HEK293T (cell line): ENCODE results near the gene HELZ.

Source experiments
- CTCF ChIA-PET: fragments of 350-600 bp; formaldehyde crosslinking; extraction: SDS; loops from one replicate; lab custom pipeline; 2021; ENCODE audit warnings: antibody characterized with exemption, inconsistent platforms; lab: Yijun Ruan, JAX
- POLR2A ChIA-PET: fragments of 350-600 bp; formaldehyde crosslinking; extraction: SDS; loops from one replicate; lab custom pipeline; 2020; ENCODE audit warnings: antibody characterized with exemption, inconsistent platforms; lab: Yijun Ruan, JAX
- DNase-seq: peaks from one replicate; pipeline ENCODE4 v3.0.0; 2012; ENCODE audit warnings: mixed read lengths; ENCODE audit errors: extremely low spot score
- ARNT ChIP-seq: fragments of 450-650 bp; IDR thresholded peaks from 2 replicates; pipeline ENCODE4 v1.6.1; 2017; ENCODE audit warnings: mild to moderate bottlenecking
- BHLHE40 ChIP-seq: fragments of 450-650 bp; IDR thresholded peaks from 2 replicates; pipeline ENCODE4 v1.6.1; 2016; ENCODE audit warnings: mild to moderate bottlenecking, moderate library complexity, borderline replicate concordance
- CTBP1 ChIP-seq: fragments of 450-650 bp; IDR thresholded peaks from 2 replicates; pipeline ENCODE4 v1.6.1; 2016; ENCODE audit warnings: borderline replicate concordance
- ELF4 ChIP-seq: fragments of 450-650 bp; IDR thresholded peaks from 2 replicates; pipeline ENCODE4 v1.6.1; 2017; ENCODE audit warnings: antibody characterized with exemption
- FOXA1 ChIP-seq: fragments of 450-650 bp; IDR thresholded peaks from 2 replicates; pipeline ENCODE4 v1.6.1; 2016; ENCODE audit warnings: mild to moderate bottlenecking
- FOXK2 ChIP-seq: fragments of 450-650 bp; IDR thresholded peaks from 2 replicates; pipeline ENCODE4 v1.6.1; 2016; ENCODE audit warnings: mild to moderate bottlenecking
- FOXM1 ChIP-seq: fragments of 450-650 bp; IDR thresholded peaks from 2 replicates; pipeline ENCODE4 v1.6.1; 2017; ENCODE audit warnings: mild to moderate bottlenecking, borderline replicate concordance
- HDGF ChIP-seq: fragments of 450-650 bp; IDR thresholded peaks from 2 replicates; pipeline ENCODE4 v1.6.1; 2017; ENCODE audit warnings: antibody characterized with exemption, borderline replicate concordance
- L3MBTL2 ChIP-seq: fragments of 450-650 bp; conservative IDR thresholded peaks from 2 replicates; pipeline ENCODE4 v1.6.1; 2016; ENCODE audit warnings: mild to moderate bottlenecking
- LEF1 ChIP-seq: fragments of 450-650 bp; IDR thresholded peaks from 2 replicates; pipeline ENCODE4 v1.6.1; 2017; ENCODE audit warnings: mild to moderate bottlenecking, borderline replicate concordance
- NFRKB ChIP-seq: fragments of 450-650 bp; IDR thresholded peaks from 2 replicates; pipeline ENCODE4 v1.6.1; 2016; ENCODE audit warnings: mild to moderate bottlenecking, moderate library complexity
- PKNOX1 ChIP-seq: fragments of 450-650 bp; IDR thresholded peaks from 2 replicates; pipeline ENCODE4 v1.6.1; 2016
- SP1 ChIP-seq: fragments of 450-650 bp; IDR thresholded peaks from 2 replicates; pipeline ENCODE4 v1.6.1; 2017
- SUZ12 ChIP-seq: fragments of 450-650 bp; IDR thresholded peaks from 2 replicates; pipeline ENCODE4 v1.6.1; 2016; ENCODE audit warnings: mild to moderate bottlenecking
- TARDBP ChIP-seq: fragments of 450-650 bp; IDR thresholded peaks from 2 replicates; pipeline ENCODE4 v1.6.1; 2016
- ZNF384 ChIP-seq: fragments of 450-650 bp; IDR thresholded peaks from 2 replicates; pipeline ENCODE4 v1.6.1; 2016

HELZ gene

DNA sequence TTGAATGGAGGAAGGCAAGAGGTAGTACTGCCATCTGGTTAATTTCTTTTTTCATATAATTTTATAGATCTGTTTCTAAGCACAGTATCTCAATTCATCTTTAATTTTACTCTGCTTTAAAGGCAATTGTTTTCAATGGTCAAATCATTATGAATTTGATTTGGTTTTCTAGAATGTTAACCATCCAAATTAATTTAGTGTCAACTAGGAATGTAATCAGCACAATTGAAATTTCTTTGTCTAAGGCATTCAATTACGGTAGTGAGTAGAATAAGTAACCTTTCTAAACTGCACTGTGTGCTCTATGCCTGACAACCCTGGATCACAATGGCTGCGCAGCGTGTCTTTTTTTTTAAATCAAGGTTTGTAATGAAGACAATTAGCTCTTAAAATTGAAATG is 156.4 kb downstream of the HELZ start:
- no peak for DNase-seq
- TF ChIP-seq CTBP1 (no peak), L3MBTL2 (no peak), ARNT (no peak), NFRKB (no peak), FOXK2 (no peak), SP1 (no peak), SUZ12 (no peak), FOXA1 (no peak), ELF4 (no peak)
- CTCF ChIA-PET, result no interaction called here
- POLR2A ChIA-PET, result no interaction called here

- DNase-seq, result no peak
- CTCF ChIA-PET, result interaction anchor here (0.6 kb wide), 1 partner anchor 357 kb away, joined by 5 read pairs; no protein-coding TSS in a partner anchor
- TF ChIP-seq PKNOX1 (no peak), ELF4 (no peak), FOXK2 (no peak), TARDBP (no peak), L3MBTL2 (no peak), SUZ12 (no peak), SP1 (no peak), CTBP1 (no peak), HDGF (no peak), ZNF384 (no peak), BHLHE40 (no peak), NFRKB (no peak), FOXA1 (no peak), LEF1 (no peak), FOXM1 (no peak), ARNT (no peak)
- POLR2A ChIA-PET, result no interaction called here
These were observed 159.6 kb downstream of the HELZ start for GRCh38 chr17:67085406-67085805.

DNA sequence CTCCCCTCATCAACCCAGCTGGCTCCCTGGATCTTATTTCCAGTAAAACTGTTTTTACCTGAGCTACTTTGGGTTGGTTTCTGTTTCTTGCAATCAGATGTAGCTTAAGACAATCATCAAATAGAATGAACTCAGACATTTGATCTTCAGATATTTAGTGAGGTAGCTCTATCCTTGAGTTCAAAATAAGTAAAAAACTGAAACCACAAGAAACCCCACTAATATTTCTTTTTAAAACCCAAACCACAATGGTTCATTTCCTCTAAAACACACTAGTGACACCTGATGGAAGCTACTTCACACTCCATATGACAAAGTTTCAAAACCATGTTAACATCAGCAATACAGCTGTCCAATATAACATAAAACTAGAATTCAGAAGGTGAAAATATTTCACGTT is 162.9 kb downstream of the HELZ start:
- TF ChIP-seq ZNF384 (no peak), L3MBTL2 (no peak), HDGF (no peak), FOXK2 (no peak), BHLHE40 (no peak)
- CTCF ChIA-PET, result no interaction called here
- DNase-seq, result no peak
- POLR2A ChIA-PET, result no interaction called here

DNA sequence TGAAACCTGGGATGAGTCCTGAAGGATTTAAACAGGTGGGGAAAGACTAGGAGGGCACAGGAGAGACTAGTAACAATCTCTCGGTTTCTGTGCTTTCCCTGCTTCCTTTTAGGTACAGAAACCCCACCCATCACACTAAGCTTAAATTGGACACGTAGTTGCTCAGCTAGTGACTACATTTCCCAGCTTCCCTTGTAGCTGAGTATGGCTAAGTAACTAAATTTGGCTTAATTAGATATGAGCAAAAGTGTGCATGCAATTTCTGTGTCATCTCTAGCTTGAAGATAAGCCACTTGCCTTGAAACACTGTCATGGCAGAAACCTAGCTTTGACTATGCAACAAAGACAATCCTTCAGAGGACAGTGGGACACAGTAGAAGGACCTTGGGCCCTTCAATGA is 164.2 kb downstream of the HELZ start:
- CTCF ChIA-PET, result no interaction called here
- POLR2A ChIA-PET, result no interaction called here
- DNase-seq, result no peak
- TF ChIP-seq BHLHE40 (no peak), ARNT (no peak), ELF4 (no peak), L3MBTL2 (no peak), SP1 (no peak), FOXK2 (no peak), PKNOX1 (no peak), ZNF384 (no peak), HDGF (no peak), FOXM1 (no peak), LEF1 (no peak), CTBP1 (no peak)

- POLR2A ChIA-PET, result no interaction called here
- CTCF ChIA-PET, result no interaction called here
- TF ChIP-seq FOXA1 (no peak), L3MBTL2 (no peak), TARDBP (no peak), ELF4 (no peak), LEF1 (no peak), FOXK2 (no peak), FOXM1 (no peak), ZNF384 (no peak)
These were observed 165.5 kb downstream of the HELZ start for GRCh38 chr17:67079491-67079890.

GRCh38 chr17:67078292-67078691 is 166.7 kb downstream of the HELZ start:
- ChIA-PET CTCF (interaction anchor here (0.8 to 1.1 kb wide), 2 partner anchors 10 to 50 kb away, joined by 3 to 5 read pairs; no protein-coding TSS in a partner anchor), POLR2A (no interaction called here)

More at GRCh38 chr17:67079491-67079890, 165.5 kb downstream of the HELZ start:
- DNase-seq, result no peak

More at GRCh38 chr17:67078292-67078691, 166.7 kb downstream of the HELZ start:
- no peak for DNase-seq
- TF ChIP-seq SUZ12 (no peak), PKNOX1 (no peak), ZNF384 (no peak), NFRKB (no peak), BHLHE40 (no peak), L3MBTL2 (no peak), FOXM1 (no peak), TARDBP (no peak), ELF4 (no peak), SP1 (no peak), FOXK2 (no peak), FOXA1 (no peak), LEF1 (no peak), CTBP1 (no peak), ARNT (no peak)
